Astrocyte (in vitro differentiated cells and primary cell): Measurements from ENCODE around the gene NCAPH2. TPM values are rescaled to one million over a fixed set of nuclear protein-coding genes. Genes with fewer than 3 reads are reported as not detected.

Source experiments
- DNase-seq: peaks from one replicate; pipeline ENCODE4 v3.0.0-alpha.2; 2010; ENCODE audit warnings: low read depth
- FAIRE-seq: peaks from 2 replicates; lab custom pipeline; 2011; peaks lifted over from hg19 to GRCh38; lab: Jason Lieb, UNC
- H2AFZ ChIP-seq: 2 replicates; pipeline ENCODE4 v1.6.0; 2012; ENCODE audit warnings: low read depth, low read length, inconsistent platforms
- H3K27ac ChIP-seq: 2 replicates; pipeline ENCODE4 v1.5.1; 2011; ENCODE audit warnings: low read depth, low read length, inconsistent platforms
- H3K27me3 ChIP-seq: 2 replicates; pipeline ENCODE4 v1.6.0; 2011; ENCODE audit warnings: low read length, inconsistent platforms; ENCODE audit not compliant: insufficient read depth
- H3K36me3 ChIP-seq: 2 replicates; pipeline ENCODE4 v1.5.1; 2011; ENCODE audit warnings: low read length, inconsistent platforms; ENCODE audit not compliant: insufficient read depth
- H3K4me1 ChIP-seq: 2 replicates; pipeline ENCODE4 v1.5.1; 2011; ENCODE audit warnings: low read length, inconsistent platforms; ENCODE audit not compliant: insufficient read depth
- H3K4me2 ChIP-seq: 2 replicates; pipeline ENCODE4 v1.6.0; 2012; ENCODE audit warnings: low read length, inconsistent platforms
- H3K4me3 ChIP-seq: 2 replicates; pipeline ENCODE4 v1.5.1; 2011; ENCODE audit warnings: low read depth, mild to moderate bottlenecking, low read length, inconsistent platforms; ENCODE audit not compliant: insufficient read depth
- H3K79me2 ChIP-seq: 2 replicates; pipeline ENCODE4 v1.6.0; 2012; ENCODE audit warnings: mild to moderate bottlenecking, low read length, inconsistent platforms; ENCODE audit not compliant: insufficient read depth
- H3K9ac ChIP-seq: 2 replicates; pipeline ENCODE4 v1.6.0; 2012; ENCODE audit warnings: mild to moderate bottlenecking, low read length, inconsistent platforms
- H3K9me3 ChIP-seq: 2 replicates; pipeline ENCODE4 v1.5.1; 2012; ENCODE audit warnings: low read depth, mild to moderate bottlenecking, low read length, inconsistent platforms; ENCODE audit not compliant: insufficient read depth
- H4K20me1 ChIP-seq: 2 replicates; pipeline ENCODE4 v1.6.0; 2012; ENCODE audit warnings: low read length, inconsistent platforms; ENCODE audit not compliant: insufficient read depth
- H3K27ac Mint-ChIP-seq: one replicate; pipeline ENCODE4 v1.8.0; 2021; ENCODE audit warnings: mild to moderate bottlenecking, mixed read lengths; ENCODE audit not compliant: unreplicated experiment
- H3K27me3 Mint-ChIP-seq: one replicate; pipeline ENCODE4 v1.8.0; 2021; ENCODE audit warnings: low read depth, mixed read lengths; ENCODE audit not compliant: unreplicated experiment
- H3K36me3 Mint-ChIP-seq: one replicate; pipeline ENCODE4 v1.8.0; 2021; ENCODE audit warnings: low read depth, mixed read lengths; ENCODE audit not compliant: unreplicated experiment
- H3K4me1 Mint-ChIP-seq: one replicate; pipeline ENCODE4 v1.8.0; 2021; ENCODE audit warnings: low read depth, mixed read lengths; ENCODE audit not compliant: unreplicated experiment
- H3K4me3 Mint-ChIP-seq: one replicate; pipeline ENCODE4 v1.8.0; 2021; ENCODE audit warnings: mild to moderate bottlenecking, moderate library complexity, mixed read lengths; ENCODE audit not compliant: unreplicated experiment
- H3K9me3 Mint-ChIP-seq: one replicate; pipeline ENCODE4 v1.8.0; 2021; ENCODE audit warnings: mild to moderate bottlenecking, mixed read lengths; ENCODE audit not compliant: unreplicated experiment
- EZH2 ChIP-seq: IDR thresholded peaks from 2 replicates; pipeline ENCODE4 v1.6.1; 2012; ENCODE audit warnings: mild to moderate bottlenecking, low read length, inconsistent platforms; ENCODE audit not compliant: insufficient read depth
- total RNA-seq: library from RNA; stranded (reverse); gene quantifications from 2 replicates; pipeline ENCODE4 v1.2.1, GENCODE V29; 2021
- TF ChIP-seq, protein P1 (sequence below): IDR thresholded peaks from 2 replicates; pipeline ENCODE4 v1.5.1; 2011; ENCODE audit warnings: low read depth, mild to moderate bottlenecking, inconsistent platforms, low read length, moderate library complexity; ENCODE audit not compliant: insufficient read depth

NCAPH2 gene
- total RNA-seq, 1 donor from 2014 or later: 25.6 TPM

DNA sequence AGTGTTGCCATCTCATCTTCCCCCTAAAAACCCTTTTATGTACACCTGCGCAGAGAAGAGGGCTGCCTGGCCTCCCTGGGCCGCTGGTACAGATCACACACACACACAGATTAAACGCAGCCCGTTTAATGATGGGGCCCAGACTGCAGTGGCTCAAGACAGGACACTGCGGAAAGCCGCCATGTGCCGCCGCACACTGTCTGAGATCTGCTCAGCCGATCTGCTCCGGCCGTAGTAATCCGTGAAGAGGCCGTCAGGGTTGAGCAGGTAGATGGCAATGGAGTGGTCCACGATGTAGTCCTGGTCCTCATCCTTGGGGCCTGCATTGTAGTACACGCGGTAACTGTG, 15.4 kb downstream of the NCAPH2 start:
- Mint-ChIP-seq H3K4me1 (peaks cover 4% of the 10 kb centered on the region), H3K27me3 (no peaks in the 10 kb centered on the region), H3K9me3 (peaks cover 3% of the 10 kb centered on the region), H3K36me3 (peaks cover 7% of the 10 kb centered on the region), H3K4me3 (peak overlapping the region; percentile 27), H3K27ac (no peak overlapping the region)
- Histone ChIP-seq H4K20me1 (peaks cover 34% of the 10 kb centered on the region), H3K79me2 (peaks cover 36% of the 10 kb centered on the region), H3K27ac (no peak overlapping the region), H3K4me2 (no peak overlapping the region), H2AFZ (no peak overlapping the region), H3K27me3 (no peaks in the 10 kb centered on the region), H3K4me3 (no peak overlapping the region), H3K9ac (no peak overlapping the region), H3K36me3 (no peaks in the 10 kb centered on the region), H3K4me1 (peaks cover 20% of the 10 kb centered on the region), H3K9me3 (no peaks in the 10 kb centered on the region)
- FAIRE-seq: no peak
- TF ChIP-seq, protein P1, sequence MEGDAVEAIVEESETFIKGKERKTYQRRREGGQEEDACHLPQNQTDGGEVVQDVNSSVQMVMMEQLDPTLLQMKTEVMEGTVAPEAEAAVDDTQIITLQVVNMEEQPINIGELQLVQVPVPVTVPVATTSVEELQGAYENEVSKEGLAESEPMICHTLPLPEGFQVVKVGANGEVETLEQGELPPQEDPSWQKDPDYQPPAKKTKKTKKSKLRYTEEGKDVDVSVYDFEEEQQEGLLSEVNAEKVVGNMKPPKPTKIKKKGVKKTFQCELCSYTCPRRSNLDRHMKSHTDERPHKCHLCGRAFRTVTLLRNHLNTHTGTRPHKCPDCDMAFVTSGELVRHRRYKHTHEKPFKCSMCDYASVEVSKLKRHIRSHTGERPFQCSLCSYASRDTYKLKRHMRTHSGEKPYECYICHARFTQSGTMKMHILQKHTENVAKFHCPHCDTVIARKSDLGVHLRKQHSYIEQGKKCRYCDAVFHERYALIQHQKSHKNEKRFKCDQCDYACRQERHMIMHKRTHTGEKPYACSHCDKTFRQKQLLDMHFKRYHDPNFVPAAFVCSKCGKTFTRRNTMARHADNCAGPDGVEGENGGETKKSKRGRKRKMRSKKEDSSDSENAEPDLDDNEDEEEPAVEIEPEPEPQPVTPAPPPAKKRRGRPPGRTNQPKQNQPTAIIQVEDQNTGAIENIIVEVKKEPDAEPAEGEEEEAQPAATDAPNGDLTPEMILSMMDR: no peak
- no peak for TF ChIP-seq EZH2
- no peak for DNase-seq

DNA sequence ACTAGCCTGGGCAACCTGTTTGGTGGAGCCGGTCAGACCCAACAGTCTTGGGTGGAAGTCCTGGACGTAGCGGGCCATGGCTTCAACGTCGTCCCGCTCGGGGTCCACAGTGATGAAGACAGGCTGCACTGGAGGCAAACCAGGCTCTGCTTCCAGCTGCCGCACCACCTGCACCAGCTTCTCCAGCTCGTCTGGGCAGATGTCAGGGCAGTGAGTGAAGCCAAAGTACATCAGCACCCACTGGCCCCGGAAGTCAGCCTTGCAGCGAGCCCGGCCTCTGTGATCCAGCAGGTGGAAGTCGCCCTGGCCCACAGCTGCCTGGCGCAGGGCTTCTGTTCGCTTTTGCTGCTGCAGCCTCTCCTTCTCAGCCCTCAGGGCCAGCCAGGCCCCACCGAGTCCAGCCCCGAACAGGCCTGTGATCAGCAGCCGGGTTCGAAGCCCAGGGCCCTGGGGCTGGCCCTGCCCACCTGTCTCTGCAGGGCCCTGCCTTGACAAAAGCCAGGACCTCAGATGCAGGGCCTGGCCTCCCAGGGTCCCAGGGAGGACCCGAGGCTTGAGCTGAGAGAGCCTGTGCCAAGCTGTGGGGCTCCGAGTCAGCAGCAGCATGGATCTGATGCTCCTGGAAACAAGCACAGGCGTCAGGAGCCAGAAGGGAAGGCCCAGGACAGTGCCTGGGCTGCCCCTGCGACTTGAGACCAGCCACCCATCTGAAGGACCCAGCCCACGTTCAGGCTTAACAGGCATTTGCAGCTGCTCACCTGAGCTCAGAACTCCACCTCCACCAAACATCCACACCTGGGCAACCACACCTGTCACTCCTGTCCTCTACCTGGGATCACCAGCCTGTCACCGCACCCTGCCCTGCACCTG, 16.0 kb downstream of the NCAPH2 start:
- Histone ChIP-seq H2AFZ (no peak overlapping the region), H3K4me3 (peak overlapping the region; percentile 72), H3K4me1 (peaks cover 20% of the 10 kb centered on the region), H3K27ac (no peak overlapping the region), H4K20me1 (peaks cover 40% of the 10 kb centered on the region), H3K36me3 (no peaks in the 10 kb centered on the region), H3K9me3 (no peaks in the 10 kb centered on the region), H3K9ac (peak overlapping the region; percentile 84), H3K79me2 (peaks cover 36% of the 10 kb centered on the region), H3K4me2 (peak overlapping the region; percentile 99), H3K27me3 (peaks cover 1% of the 10 kb centered on the region)
- peak overlapping the region; percentile 97 for H3K4me3 Mint-ChIP-seq
- FAIRE-seq (no peak), DNase-seq (no peak)
- TF ChIP-seq EZH2: no peak
- TF ChIP-seq, protein P1: no peak
- H3K36me3 Mint-ChIP-seq: peaks cover 7% of the 10 kb centered on the region
- no peaks in the 10 kb centered on the region for H3K27me3 Mint-ChIP-seq
- peak overlapping the region; percentile 90 for H3K27ac Mint-ChIP-seq
- H3K9me3 Mint-ChIP-seq: peaks cover 3% of the 10 kb centered on the region
- H3K4me1 Mint-ChIP-seq: peaks cover 4% of the 10 kb centered on the region

GRCh38 chr22:50524676-50525103, 16.7 kb downstream of the NCAPH2 start:
- DNase-seq (no peak), FAIRE-seq (no peak)
- peak overlapping the region; percentile 84 for H3K9ac ChIP-seq
- peak overlapping the region; percentile 97 for H3K4me3 Mint-ChIP-seq
- peaks cover 7% of the 10 kb centered on the region for H3K27me3 ChIP-seq
- H3K27me3 Mint-ChIP-seq: no peaks in the 10 kb centered on the region
- peaks cover 3% of the 10 kb centered on the region for H3K9me3 Mint-ChIP-seq
- H3K36me3 Mint-ChIP-seq: peaks cover 7% of the 10 kb centered on the region
- peak overlapping the region; percentile 81 for H2AFZ ChIP-seq
- H4K20me1 ChIP-seq: peaks cover 42% of the 10 kb centered on the region
- no peaks in the 10 kb centered on the region for H3K9me3 ChIP-seq
- H3K4me2 ChIP-seq: peak overlapping the region; percentile 99
- peaks cover 36% of the 10 kb centered on the region for H3K79me2 ChIP-seq
- peak overlapping the region; percentile 77 for H3K27ac ChIP-seq
- TF ChIP-seq, protein P1: no peak
- no peak for TF ChIP-seq EZH2
- peak overlapping the region; percentile 90 for H3K27ac Mint-ChIP-seq
- H3K36me3 ChIP-seq: no peaks in the 10 kb centered on the region
- H3K4me3 ChIP-seq: peak overlapping the region; percentile 72
- peaks cover 4% of the 10 kb centered on the region for H3K4me1 Mint-ChIP-seq
- H3K4me1 ChIP-seq: peaks cover 20% of the 10 kb centered on the region
